GM15510 (cell line): Measurements from ENCODE around the gene C5orf58.

Source experiments
- POLR2A ChIP-seq: IDR thresholded peaks from 3 replicates; pipeline ENCODE4 v1.6.1; 2011; ENCODE audit warnings: borderline replicate concordance; ENCODE audit not compliant: insufficient read length; ENCODE audit errors: extremely low read depth

C5orf58 gene

GRCh38 chr5:170280011-170280493 lies 47.3 kb downstream of the C5orf58 start:
- TF ChIP-seq POLR2A = no peak

GRCh38 chr5:170283296-170283695 lies 50.5 kb downstream of the C5orf58 start:
- no peak for TF ChIP-seq POLR2A

GRCh38 chr5:170284231-170284630 lies 51.4 kb downstream of the C5orf58 start:
- TF ChIP-seq POLR2A = no peak

DNA sequence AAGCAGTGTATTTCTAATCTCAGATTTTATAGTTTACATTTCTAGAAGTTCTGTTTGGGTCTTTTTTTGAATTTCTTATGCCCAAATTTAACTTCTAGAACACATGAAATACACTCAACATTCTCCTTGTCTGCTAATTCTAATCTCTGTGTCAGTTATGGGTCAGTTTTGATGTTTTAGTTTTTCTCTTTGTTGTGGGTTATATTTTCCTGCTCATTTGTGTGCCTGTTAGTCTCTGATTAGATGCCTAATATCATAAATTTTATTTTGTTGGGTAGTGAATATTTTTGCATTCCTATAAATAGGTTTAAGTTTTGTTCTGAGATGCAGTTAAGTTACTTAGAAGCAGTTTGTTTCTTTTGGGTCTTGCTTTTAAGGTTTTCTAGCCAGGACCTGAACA lies 52.4 kb downstream of the C5orf58 start:
- no peak for TF ChIP-seq POLR2A

DNA sequence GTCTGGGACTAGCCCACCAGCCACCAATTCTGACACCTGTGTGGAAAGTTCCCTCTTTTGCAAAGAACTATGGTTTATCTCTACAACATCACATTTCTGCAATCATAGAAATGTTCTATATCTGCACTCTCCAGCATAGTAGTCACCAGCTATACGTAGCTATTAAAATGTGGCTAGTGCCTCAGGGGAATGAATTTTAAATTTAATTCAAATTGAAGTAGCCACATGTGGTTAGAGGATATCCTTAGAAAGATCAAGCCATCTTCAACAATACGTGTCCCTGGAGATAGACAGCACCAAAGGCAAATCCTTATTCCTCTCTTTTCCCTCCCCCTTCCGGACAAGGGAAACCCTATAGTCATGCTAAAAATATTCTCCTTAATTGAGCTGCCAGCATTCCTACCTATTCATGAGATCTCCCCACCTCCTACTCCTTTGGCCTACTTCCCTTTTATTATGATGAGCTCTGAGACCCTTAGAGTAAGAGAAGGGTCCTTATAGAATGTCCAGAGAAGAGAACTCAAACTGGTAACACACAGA lies 53.7 kb downstream of the C5orf58 start:
- TF ChIP-seq POLR2A = no peak

GRCh38 chr5:170287532-170287931 lies 54.7 kb downstream of the C5orf58 start:
- no peak for TF ChIP-seq POLR2A

- TF ChIP-seq POLR2A = no peak
Observed at GRCh38 chr5:170288151-170288550, 55.4 kb downstream of the C5orf58 start.

GRCh38 chr5:170288551-170288950 lies 55.8 kb downstream of the C5orf58 start:
- TF ChIP-seq POLR2A = no peak

- no peak for TF ChIP-seq POLR2A
Observed at GRCh38 chr5:170289121-170289520, 56.3 kb downstream of the C5orf58 start.

GRCh38 chr5:170289764-170290163 lies 57.0 kb downstream of the C5orf58 start:
- TF ChIP-seq POLR2A = no peak

DNA sequence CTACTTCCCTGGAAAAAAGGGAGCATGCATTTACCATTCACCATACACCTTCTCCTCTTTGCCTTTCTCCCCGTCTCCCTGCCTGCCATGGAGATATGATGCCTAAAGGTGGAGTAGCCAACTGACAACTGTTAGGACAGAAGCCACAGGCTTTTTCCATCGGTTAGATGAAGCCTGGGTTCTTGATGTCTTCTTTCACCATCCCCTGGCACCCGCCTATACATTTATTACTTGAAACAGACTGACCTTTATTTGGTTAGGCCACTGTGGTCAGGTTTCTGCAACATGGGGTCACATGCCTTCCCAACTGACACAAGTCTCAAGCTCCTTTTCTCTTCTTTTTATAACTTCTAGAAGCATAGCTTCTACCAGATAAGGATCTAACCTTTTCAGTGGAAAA lies 57.7 kb downstream of the C5orf58 start:
- no peak for TF ChIP-seq POLR2A

DNA sequence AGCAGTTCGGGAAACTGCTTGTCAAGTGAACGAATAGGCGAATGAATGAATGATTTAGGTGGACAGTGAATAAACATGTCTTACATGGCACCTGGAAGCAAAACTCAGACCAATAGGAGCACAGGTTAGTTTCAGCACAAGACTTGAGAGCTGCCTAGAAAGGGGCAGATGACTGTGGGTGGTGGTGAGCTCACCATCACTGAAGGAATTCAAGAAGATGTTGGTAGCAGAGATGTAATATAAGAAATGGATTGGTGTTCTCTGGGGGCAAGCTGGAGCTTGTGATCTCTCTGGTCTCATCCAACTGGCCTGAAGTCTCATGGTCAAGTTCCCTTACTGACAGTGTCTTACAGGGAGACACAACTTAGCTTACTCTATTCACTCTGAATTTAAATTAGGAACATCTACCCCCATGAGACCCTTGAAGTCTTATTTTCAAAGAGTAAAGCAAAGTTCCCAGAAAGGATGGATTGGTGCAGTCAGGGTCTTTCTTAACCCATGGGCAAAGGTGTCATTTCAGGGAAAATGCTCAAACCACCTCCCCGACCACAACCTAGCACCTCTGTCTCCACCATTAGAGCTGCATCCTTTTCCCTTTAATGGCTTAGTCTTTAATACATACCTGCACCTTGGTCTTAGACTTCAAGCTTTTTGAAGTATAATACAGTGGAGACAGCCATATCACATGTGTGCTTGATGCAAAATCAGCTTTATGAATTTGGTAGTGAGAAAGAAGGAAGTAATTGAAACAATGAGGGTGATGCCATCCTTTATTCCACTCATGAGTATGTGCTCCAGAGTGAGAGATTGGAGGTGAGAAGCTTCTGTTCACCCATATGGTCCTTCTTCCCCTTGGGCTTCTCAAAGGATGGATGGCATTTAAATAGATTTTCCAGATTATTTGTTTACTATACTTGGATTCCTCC lies 59.7 kb downstream of the C5orf58 start:
- TF ChIP-seq POLR2A = no peak

- no peak for TF ChIP-seq POLR2A
Observed at GRCh38 chr5:170293273-170293672, 60.5 kb downstream of the C5orf58 start.

GRCh38 chr5:170294057-170294456 lies 61.3 kb downstream of the C5orf58 start:
- no peak for TF ChIP-seq POLR2A

- TF ChIP-seq POLR2A = no peak
Observed at GRCh38 chr5:170294556-170294955, 61.8 kb downstream of the C5orf58 start.
